Skeletal muscle tissue (tissue), 4 donors: ENCODE results near the gene LHX2. TPM values are rescaled to one million over a fixed set of nuclear protein-coding genes. Genes with fewer than 3 reads are reported as not detected.

ENCODE experiments used
- H3K27ac ChIP-seq: one replicate; pipeline ENCODE4 v1.7.0; 2013; ENCODE audit warnings: mild to moderate bottlenecking, low read depth, low read length, inconsistent platforms
- H3K27me3 ChIP-seq, 3 donors: one replicate each; pipeline ENCODE4 v1.7.0; 2013; ENCODE audit warnings: low read length in 3 of 3; ENCODE audit not compliant: control insufficient read depth in 3 of 3, insufficient read depth in 3 of 3
- H3K36me3 ChIP-seq, 3 donors: one replicate each; pipeline ENCODE4 v1.7.0; 2013; ENCODE audit warnings: low read length in 3 of 3; ENCODE audit not compliant: control insufficient read depth in 3 of 3, insufficient read depth in 3 of 3
- H3K4me1 ChIP-seq, 3 donors: one replicate each; pipeline ENCODE4 v1.7.0; 2013; ENCODE audit warnings: low read length in 3 of 3, mild to moderate bottlenecking in 3 of 3; ENCODE audit not compliant: control insufficient read depth in 3 of 3, insufficient read depth in 3 of 3
- H3K4me3 ChIP-seq, 3 donors: one replicate each; pipeline ENCODE4 v1.7.0; 2013; ENCODE audit warnings: low read length in 3 of 3
- H3K9ac ChIP-seq, 3 donors: one replicate each; pipeline ENCODE4 v1.7.0; 2013; ENCODE audit warnings: low read length in 3 of 3, mild to moderate bottlenecking in 3 of 3, moderate library complexity in 2 of 3, low read depth in 1 of 3
- H3K9me3 ChIP-seq, 3 donors: one replicate each; pipeline ENCODE4 v1.7.0; 2013; ENCODE audit warnings: low read length in 3 of 3; ENCODE audit not compliant: control insufficient read depth in 3 of 3
- total RNA-seq: library from RNA; depleted of rRNA; stranded (reverse); fragments of >200 nt; gene quantifications from one replicate; pipeline ENCODE4 v1.2.3, GENCODE V29; 2014
- donor health status: Osteomylitis.

The LHX2 gene
- total RNA-seq, 1 donor from 2014 or later: under 0.01 TPM

DNA sequence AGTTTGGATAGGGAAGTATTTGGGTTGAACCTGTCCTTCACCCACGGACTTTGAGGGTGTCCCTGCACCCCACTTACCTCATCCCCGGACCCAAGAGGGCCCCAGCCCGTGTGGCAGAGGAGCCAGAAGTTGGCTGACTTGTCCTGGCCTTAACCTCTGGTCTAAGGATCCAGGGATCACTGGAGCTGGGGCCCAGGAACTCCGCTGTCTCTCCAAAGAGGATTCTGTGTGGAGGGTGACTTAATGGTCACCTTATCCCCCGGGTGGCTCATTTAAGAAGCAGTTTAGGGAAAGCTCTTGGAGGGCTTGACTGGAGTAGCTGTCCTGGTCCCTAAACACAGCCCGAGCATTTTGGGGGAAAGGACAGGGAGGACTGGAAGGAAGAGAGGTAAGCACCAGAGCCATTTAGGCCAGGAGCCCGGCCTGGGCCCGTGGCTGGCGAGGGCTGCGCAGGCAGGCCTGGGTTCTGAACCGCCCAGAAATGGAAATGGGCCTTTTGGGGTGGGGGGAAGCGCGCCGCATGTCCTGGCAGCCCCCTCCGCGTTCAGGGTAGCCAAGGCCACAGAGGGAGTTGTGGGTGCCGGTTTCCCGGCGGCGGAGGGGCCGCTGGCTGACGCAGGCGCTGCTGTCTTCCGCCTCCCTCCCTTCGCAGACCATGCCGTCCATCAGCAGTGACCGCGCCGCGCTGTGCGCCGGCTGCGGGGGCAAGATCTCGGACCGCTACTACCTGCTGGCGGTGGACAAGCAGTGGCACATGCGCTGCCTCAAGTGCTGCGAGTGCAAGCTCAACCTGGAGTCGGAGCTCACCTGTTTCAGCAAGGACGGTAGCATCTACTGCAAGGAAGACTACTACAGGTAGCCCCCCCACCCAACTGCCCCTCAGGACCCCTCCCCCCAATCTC, 2.0 kb downstream of the LHX2 start:
- no peak overlapping the region for H3K4me3 ChIP-seq
- H3K27me3 ChIP-seq: peaks cover 81 to 88% (median 84%) of the 10 kb centered on the region in 3 donors
- H3K36me3 ChIP-seq: no peaks in the 10 kb centered on the region
- no peak overlapping the region for H3K9ac ChIP-seq
- H3K27ac ChIP-seq: no peak overlapping the region
- H3K9me3 ChIP-seq: no peaks in the 10 kb centered on the region
- peaks cover 7 to 17% (median 15%) of the 10 kb centered on the region in 3 donors for H3K4me1 ChIP-seq

DNA sequence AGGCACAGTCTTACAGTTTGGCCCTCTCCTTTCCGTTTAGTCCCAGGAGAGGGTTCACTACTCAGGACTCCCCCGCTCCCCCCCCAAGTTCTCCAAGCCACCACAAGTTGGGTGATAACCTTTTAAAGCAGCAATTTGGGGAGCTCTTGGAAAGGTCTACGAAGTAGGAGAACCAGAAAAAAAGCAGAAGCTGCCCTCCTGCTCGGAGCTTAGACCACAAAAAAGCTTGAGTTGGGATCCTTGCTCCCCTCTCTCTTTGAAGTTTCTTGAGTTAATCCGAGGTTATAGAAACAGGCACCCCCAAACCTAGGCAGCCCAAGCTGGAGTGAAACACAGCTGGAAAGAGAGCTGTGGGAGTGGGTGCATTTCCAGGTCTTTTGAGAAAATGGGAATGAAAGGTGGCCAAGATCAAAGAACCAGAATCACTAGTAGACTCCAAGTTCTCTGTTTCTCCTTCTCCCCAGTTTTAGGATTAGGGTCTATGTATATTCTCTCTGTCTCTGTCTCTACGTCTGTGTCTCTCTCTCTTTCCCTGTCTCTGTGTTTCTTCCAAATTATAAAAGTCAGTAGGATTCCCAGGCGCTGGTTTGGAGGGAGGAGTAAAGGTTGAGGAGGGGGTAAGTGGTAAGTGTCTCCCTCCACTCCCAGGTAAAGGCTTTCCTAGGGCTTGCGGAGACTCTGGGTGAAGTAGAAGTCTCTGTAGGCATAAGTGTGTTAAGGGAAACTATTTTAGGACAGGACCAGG, 2.8 kb downstream of the LHX2 start:
- no peak overlapping the region for H3K27ac ChIP-seq
- peaks cover 81 to 88% (median 84%) of the 10 kb centered on the region in 3 donors for H3K27me3 ChIP-seq
- no peak overlapping the region for H3K9ac ChIP-seq
- H3K36me3 ChIP-seq: no peaks in the 10 kb centered on the region
- peaks cover 7 to 14% (median 8%) of the 10 kb centered on the region in 3 donors for H3K4me1 ChIP-seq
- no peaks in the 10 kb centered on the region for H3K9me3 ChIP-seq
- H3K4me3 ChIP-seq: no peak overlapping the region

DNA sequence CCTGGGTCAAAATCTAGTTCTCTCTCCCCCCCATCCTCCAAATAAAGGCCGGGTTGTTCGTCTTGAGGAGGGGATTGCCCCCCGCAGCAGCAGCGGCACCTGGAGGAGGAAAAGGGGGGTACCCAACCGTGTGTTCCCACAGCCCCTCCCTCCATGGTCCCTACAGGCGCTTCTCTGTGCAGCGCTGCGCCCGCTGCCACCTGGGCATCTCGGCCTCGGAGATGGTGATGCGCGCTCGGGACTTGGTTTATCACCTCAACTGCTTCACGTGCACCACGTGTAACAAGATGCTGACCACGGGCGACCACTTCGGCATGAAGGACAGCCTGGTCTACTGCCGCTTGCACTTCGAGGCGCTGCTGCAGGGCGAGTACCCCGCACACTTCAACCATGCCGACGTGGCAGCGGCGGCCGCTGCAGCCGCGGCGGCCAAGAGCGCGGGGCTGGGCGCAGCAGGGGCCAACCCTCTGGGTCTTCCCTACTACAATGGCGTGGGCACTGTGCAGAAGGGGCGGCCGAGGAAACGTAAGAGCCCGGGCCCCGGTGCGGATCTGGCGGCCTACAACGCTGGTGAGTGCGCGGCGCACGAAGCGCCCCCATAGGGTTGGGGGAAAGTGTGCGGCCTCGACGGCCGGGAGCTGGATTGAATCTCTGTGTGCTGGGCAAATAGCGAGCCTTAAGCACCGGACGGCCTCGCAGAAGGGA, 3.5 kb downstream of the LHX2 start:
- no peak overlapping the region for H3K9ac ChIP-seq

DNA sequence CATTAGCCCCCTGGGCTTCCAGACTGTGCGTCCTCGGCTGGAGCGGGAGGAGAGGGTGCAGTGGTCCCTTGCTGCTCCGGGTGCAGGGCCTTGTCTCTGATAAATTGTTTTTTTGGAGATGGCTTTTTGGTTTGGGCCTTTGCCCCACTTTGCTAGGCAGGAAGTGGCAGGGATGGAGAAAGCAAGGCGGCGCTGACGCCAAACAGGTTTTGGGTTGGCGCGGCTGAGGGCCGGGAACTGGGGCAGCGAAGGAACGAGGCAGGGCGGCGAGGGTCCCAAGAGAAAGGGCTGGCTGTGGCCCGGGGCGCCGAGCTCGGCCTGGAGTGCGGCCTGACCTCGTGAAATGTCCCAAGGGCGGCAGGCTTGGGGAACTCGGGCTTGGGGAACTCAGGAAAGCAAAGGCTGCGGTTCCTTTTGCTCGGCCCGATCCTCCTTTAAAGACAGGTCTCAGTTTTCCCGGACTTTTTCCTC, 4.1 kb downstream of the LHX2 start:
- no peak overlapping the region for H3K27ac ChIP-seq
- peaks cover 4 to 14% (median 8%) of the 10 kb centered on the region in 3 donors for H3K4me1 ChIP-seq
- H3K9ac ChIP-seq: no peak overlapping the region
- no peaks in the 10 kb centered on the region for H3K36me3 ChIP-seq
- H3K9me3 ChIP-seq: no peaks in the 10 kb centered on the region
- H3K4me3 ChIP-seq: no peak overlapping the region
- peaks cover 81 to 88% (median 83%) of the 10 kb centered on the region in 3 donors for H3K27me3 ChIP-seq

More for the DNA sequence above, 3.5 kb downstream of the LHX2 start:
- no peaks in the 10 kb centered on the region for H3K36me3 ChIP-seq
- no peaks in the 10 kb centered on the region for H3K9me3 ChIP-seq
- H3K27ac ChIP-seq: no peak overlapping the region
- no peak overlapping the region for H3K4me3 ChIP-seq
- peaks cover 7 to 14% (median 8%) of the 10 kb centered on the region in 3 donors for H3K4me1 ChIP-seq
- peaks cover 81 to 88% (median 83%) of the 10 kb centered on the region in 3 donors for H3K27me3 ChIP-seq

DNA sequence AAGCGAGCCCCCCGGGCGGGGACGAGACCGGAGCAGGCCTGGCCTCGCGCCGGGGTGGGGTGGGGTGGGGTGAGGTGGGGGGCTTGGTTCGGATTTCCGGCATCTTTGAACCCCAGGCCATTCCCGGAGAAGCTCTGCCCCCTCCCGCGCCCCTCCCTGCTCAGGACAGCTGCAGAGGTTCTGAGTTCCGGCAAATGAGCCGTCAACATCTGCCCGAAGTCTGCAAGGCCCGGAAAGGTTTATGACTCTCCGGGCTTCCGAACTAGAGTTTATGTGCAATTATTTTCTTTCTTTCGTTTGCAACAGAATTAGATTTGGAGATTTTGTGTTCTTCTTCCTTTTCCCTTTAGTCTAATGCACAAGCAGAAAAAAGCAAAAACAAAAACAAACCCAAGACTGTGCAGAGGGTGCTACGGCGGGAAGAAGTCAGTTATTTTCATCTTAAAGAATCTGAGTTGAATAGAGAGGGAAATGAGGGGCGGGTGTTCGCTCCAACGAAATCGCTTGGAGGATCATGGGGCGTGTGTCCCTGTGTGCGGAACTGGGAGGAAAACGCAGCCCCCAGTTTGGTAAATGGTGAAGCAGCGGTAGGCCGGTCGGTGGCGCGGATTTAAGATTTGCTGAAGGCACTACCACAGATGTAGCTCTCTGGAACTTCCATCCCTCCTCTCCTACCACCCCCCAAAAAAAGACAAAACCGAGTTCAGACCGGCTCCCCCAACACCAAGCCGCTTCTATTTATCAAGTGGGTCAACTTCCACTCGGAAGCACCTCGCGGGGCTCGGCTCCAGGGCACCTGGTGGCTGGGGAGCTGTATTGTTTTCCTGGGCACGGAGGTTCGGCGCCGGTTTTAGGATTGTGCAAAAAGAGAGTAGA, 4.8 kb downstream of the LHX2 start:
- Histone ChIP-seq H3K36me3 (no peaks in the 10 kb centered on the region), H3K9ac (no peak overlapping the region), H3K4me3 (no peak overlapping the region), H3K4me1 (peaks cover 0 to 10% (median 5%) of the 10 kb centered on the region in 3 donors), H3K9me3 (no peaks in the 10 kb centered on the region), H3K27me3 (peaks cover 82 to 90% (median 83%) of the 10 kb centered on the region in 3 donors), H3K27ac (no peak overlapping the region)

DNA sequence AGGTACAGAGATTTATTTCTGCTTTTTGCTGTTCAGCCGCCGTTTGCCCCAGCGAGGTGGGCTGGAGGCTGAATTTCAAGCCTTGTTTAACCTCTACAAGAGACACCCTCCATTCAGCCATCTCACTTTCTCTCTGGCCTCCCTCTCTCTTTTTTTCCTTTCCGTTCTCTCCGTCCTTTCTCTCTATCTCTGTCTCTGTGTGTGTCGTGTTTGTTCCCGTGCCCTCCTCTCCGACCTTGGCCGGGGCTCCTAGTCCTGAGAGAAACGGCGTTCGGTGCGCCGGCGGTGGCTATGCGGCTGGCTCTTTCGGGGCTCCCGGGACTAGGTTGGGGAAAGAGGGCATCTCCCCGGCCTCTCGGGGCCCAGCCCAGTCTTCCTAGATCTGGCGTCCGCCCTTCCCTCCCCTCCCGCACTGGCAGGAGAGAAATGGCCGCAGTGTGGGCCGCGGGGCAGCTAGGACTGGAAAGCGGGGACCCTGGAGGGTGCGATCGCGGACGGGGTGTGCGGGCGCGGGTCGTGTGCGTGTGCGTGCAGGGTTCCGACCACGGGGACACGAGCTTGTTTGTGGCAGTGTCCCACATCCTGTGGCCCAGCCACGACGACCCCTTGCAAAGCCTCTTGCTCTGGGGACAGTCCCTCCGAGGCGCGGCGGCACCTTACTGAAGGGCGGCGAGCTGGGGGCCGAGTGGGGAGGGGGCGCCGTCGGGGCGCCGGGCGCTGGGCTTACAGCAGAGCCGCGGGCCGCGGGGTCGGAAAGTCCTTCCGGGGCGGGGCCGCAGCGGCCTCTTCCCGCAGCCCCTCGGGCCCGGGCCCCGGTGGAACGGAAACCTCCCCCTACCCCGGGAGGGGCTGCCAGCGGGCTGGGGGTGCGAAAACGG, 5.7 kb downstream of the LHX2 start:
- H3K27ac ChIP-seq: no peak overlapping the region
- H3K4me1 ChIP-seq: peaks cover 0 to 8% (median 2%) of the 10 kb centered on the region in 3 donors
- peaks cover 79 to 86% (median 85%) of the 10 kb centered on the region in 3 donors for H3K27me3 ChIP-seq
- H3K9ac ChIP-seq: no peak overlapping the region
- H3K9me3 ChIP-seq: no peaks in the 10 kb centered on the region
- no peaks in the 10 kb centered on the region for H3K36me3 ChIP-seq
- H3K4me3 ChIP-seq: peak overlapping the region in 1 of 3 donors; percentile 22

DNA sequence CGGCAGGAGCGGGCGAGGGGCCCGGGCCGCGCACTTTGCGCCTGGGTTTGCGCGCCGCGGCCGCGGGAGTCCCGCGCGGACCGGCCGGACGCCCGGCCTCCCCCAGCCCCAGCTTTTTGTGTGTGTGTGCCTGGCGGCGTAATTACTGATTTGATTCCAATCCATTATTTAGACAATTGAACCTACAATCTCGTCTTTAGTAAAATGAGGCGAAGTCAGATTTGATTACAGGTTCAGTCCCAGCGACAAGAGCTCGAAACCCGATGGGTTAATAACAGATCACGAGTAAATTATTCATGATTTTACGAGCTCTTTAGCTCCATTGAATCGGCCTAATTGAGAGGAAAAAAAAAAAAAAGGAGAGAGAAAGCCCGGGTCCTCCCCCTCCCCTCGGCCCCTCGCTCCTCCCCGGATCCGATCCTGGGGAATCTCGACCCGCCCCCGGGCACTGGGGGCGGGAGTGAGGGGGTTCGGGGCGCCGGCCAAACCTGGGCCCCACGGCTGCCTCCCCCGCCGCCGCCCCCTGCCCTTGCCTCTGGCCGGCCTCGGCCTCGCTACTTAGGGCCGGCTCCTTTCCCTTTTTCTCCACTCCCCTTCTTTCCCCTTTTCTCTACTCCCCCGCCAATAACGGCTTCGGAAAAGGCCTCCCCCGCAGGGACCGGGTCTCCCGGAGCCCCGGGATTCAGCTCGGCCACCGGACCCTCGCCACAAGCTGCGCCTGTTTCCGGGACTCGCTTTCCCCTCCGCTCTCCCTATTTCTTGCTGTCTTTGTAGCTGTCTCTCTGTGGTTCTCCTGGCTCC, 6.6 kb downstream of the LHX2 start:
- H3K9ac ChIP-seq: no peak overlapping the region
- no peaks in the 10 kb centered on the region for H3K36me3 ChIP-seq
- no peak overlapping the region for H3K27ac ChIP-seq
- peaks cover 79 to 85% (median 84%) of the 10 kb centered on the region in 3 donors for H3K27me3 ChIP-seq
- no peaks in the 10 kb centered on the region for H3K9me3 ChIP-seq
- peak overlapping the region in 1 of 3 donors; percentile 43 for H3K4me3 ChIP-seq
- peaks cover 0 to 6% (median 2%) of the 10 kb centered on the region in 3 donors for H3K4me1 ChIP-seq
